ENCODE results near the gene CFAP100. TPM values are rescaled to one million over a fixed set of nuclear protein-coding genes. Genes with fewer than 3 reads are reported as not detected.

The CFAP100 gene
- total and polyA plus RNA-seq, 9 of the 15 experiments (the other 6 are each of a cell fraction or from before 2014, with no cell fraction given) = not detected

DNA sequence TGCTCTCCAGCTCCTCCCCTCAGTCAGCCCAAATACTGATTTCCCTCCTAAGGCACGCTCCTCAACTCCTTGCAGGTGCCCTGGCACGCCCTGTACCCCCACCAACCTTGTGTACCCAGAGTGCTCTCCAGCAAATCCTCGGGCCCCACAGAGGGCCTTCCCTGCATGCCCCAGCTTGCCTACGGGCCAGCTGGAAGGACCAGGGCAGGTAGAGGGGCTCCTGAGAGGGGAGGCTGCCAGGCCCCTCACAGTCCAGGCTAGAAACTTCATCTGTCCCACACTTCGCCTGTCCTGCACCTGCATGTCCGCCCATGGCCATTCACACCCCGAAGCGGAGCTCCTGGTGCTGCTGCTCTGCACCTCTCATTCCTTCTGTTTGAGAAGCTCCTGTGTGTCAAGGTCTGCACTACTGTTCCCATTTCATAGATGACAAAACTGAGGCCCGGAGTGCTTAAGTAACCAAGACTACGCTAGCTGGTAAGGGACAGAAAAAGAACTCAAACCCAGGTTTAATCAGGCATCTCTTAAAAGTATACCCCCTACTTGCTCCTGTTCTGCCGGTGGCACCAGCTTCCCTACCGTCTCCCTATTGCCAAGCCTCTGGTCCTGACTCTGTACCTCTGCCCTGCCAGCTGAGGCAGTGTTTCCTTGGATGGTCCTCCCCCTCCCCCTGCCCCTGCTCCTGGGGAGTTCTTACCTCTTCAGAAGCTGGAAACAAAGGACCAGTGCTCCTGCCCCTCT is 45.4 kb downstream of the CFAP100 start:
- Histone ChIP-seq H3K4me2 (ENCODE audit: insufficient read depth, low read length) (no peak overlapping the region), H3K9ac (ENCODE audit: insufficient read depth in 1 of 2, low read depth in 2 of 2, low read length in 2 of 2) (no peak overlapping the region), H3K36me3 (ENCODE audit: control insufficient read depth, insufficient read depth, low read length) (peaks cover 7% of the 10 kb centered on the region; the same call in 1 of the 3 replicates), H3K9me3 (replicated peaks; ENCODE audit: control insufficient read depth, insufficient read depth, low read depth, low read length) (no peaks in the 10 kb centered on the region), H3K79me2 (ENCODE audit: control insufficient read depth, insufficient read depth, low read length) (no peaks in the 10 kb centered on the region), H4K20me1 (replicated peaks; ENCODE audit: control insufficient read depth, insufficient read depth, low read length) (no peaks in the 10 kb centered on the region), H2AFZ (ENCODE audit: low read depth, low read length) (no peak overlapping the region), H3K9me1 (ENCODE audit: control insufficient read depth, insufficient read depth, low read length) (no peaks in the 10 kb centered on the region), H3K4me1 (replicated peaks in 1 of 2; ENCODE audit: control insufficient read depth in 2 of 2, insufficient read depth in 2 of 2, low read length in 2 of 2) (no peaks in the 10 kb centered on the region), H3K27ac (ENCODE audit: extremely low read depth, low read depth, low read length) (no peak overlapping the region), H3K27me3 (ENCODE audit: control insufficient read depth in 2 of 2, insufficient read depth in 2 of 2, low read length in 2 of 2) (no peaks in the 10 kb centered on the region), H3K4me3 (no peak overlapping the region)
- intact Hi-C loops (cut with micrococcal nuclease) (no loop called here), in situ Hi-C loops (cut with MboI) (no loop called here)
- 94% methylated on average over 9 of the region's 12 CpGs for WGBS (ENCODE audit: insufficient coverage, low coverage, missing lambda C conversion rate)
- ATAC-seq = no peak
- TF ChIP-seq GTF2A2 (tag; IDR thresholded peaks at IDR 0.05) = no peak
- no peak for TF ChIP-seq ZNF3 (CRISPR knock-in tag; IDR thresholded peaks at IDR 0.05)
- TF ChIP-seq ZNF766 (CRISPR knock-in tag; conservative IDR thresholded peaks at IDR 0.05) = no peak
- TF ChIP-seq SRSF1 (IDR thresholded peaks at IDR 0.05; ENCODE audit: low read depth, low read length) = no peak
- TF ChIP-seq XRCC5 (IDR thresholded peaks at IDR 0.05; ENCODE audit: low read depth, low read length) = no peak
- TF ChIP-seq E2F3 (CRISPR knock-in tag; IDR thresholded peaks at IDR 0.05) = no peak
- 0 out of 2 replicates have a peak, but pooled peaks have one; percentile 14 for TF ChIP-seq BCOR (IDR thresholded peaks at IDR 0.05)
- TF ChIP-seq SIN3B (IDR thresholded peaks at IDR 0.05; ENCODE audit: low read depth) = no peak
- TF ChIP-seq RBM25 (IDR thresholded peaks at IDR 0.05; ENCODE audit: low read depth, low read length, severe bottlenecking) = peak; percentile 80
- FAIRE-seq = no peak
- DNase-seq (ENCODE audit: extremely low read depth in 1 of 4, low spot score in 3 of 4) = no peak
- ChIA-PET CTCF (ENCODE audit: low intra/inter-chr PET ratio) (no interaction called here), POLR2A (interaction anchor here (0.6 kb wide), 1 partner anchor 520 kb away, joined by 6 read pairs; no protein-coding TSS in a partner anchor)
- BruUV-seq (replicated peaks) = no TSS peak

Measured in K562 (cell line).